ENCODE results near the gene STUB1.
A peak's percentile ranks its signal among the peaks of the same experiment; 100 is the strongest.

The STUB1 gene

DNA sequence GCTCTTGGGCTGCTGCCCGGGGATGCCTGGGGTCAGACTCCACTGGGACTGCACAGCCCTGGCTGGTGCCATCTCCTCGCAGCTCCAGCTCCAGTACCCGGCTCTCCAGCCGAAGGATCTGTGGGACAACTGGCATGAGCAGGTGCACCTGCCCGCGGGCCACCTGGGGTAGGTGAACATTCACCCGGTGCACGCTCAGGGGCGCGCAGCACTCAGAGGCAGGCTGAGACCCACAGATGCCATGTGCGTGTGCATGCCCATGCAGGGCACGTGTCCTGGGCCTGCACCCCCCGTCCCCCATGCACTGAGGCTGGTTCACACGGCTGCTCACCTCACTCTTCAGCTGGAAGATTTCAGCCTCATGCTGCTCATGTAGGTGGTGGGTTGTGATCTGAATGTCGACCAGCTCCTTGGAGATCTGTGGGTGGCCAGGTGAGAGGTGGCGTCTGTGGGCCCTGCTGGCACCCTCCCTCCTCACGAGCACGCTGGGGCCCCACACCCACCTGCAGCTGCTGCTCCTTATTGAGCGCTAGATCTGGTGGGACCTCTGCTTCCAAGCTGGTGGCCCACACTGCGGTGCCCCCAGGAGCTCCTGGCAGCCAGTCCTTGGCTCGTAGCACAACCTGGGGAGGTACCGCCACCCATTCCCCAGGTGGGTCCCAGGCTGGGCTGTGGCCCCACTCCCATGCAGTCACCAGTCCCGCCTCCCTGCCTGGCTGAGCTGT lies 45.4 kb downstream of the STUB1 start:
- DNase-seq = no peak

DNA sequence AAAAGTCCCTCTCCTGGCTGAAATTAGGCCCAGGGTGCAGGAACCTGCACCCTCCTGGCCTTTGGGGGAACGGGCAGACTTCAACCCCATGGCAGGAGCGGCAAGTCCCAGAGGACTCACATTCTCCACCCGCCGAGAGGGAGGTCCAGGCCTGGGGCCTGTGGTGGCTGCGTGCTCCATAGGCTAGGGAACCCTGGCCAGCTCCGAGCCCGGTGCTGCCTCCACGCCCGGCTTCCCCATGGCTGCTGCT lies 45.9 kb downstream of the STUB1 start:
- DNase-seq = no peak

DNA sequence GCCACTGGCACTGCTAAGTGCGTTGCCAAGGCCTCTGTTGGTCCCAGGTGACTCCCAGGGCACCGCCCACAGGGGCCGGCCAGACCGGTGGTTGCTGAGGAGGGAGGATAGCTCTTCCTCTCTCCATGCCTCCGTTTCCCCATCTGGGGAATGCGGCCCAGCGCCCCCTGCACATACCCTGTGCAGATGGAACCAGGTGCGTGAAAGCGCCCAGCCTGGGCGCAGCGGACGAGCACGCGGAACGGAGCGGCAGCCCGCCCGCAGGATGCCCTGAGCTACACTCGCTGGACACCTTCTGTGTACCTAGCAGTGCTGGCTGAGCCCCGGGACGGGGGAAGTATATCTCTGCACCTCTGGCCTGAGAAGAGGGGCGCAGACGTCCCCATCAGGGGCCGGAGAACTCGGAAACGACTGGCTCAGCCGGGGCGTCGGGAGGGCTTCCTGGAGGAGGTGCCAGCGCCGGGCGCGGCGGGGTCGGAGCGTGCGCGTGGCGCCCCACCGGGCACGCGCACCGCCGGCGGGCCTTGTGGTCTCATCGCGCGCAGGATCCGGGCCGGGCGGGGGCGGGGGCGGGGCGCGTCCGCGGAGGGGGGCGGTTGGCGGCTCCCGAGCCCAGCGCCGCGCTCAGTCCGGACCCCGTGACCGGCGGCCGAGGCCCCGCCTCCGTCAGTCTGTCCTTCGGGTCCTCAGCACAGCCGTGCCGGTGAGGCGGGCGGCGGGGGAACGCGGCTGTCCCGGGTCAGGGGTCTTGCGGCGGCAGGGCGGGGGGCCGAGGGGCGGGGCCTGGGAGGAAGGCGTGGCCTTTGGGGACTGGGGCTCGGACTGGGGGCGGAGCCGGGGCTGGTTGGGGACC lies 46.5 kb downstream of the STUB1 start, which contains the start of the genes CCDC78 and HAGHL:
Gene CCDC78 (minus strand): TSS at position 6 of the 853 bp plus-strand sequence. CDS start 76 bp downstream, outside the sequence.
Gene HAGHL (plus strand): TSS at position 669 of the 853 bp plus-strand sequence. CDS start 404 bp downstream, outside the sequence.
- DNase-seq = peak; percentile 33

DNA sequence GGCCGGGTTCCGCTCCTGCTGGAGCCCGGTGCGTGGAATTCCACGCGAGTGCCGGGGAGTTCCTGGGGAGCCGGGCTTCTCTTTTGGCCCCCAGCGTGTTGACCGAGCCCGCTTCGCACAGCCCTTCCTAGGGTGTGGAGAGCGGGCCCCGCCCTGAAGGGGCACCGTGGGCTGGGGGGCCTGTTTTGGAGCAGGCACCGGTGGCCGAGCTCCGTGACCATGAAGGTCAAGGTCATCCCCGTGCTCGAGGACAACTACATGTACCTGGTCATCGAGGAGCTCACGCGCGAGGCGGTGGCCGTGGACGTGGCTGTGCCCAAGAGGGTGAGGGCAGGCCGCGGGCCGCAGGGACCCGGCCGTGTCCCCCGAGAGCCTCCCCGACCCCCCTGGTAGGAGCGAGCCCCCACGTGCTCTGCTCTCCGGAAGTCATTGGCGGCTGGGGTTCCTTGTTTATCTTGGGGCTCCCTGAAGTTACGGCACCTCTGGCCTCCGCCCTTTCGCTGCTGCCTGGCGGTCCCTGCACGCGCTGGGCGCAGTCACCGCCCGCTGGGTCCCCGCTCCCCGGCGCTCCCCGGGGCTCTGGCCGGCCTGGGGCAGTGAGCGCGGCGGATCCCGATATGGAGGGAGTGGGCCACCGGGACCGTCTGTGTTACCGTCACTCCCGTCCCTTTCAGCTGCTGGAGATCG lies 47.2 kb downstream of the STUB1 start:
- DNase-seq = no peak

DNA sequence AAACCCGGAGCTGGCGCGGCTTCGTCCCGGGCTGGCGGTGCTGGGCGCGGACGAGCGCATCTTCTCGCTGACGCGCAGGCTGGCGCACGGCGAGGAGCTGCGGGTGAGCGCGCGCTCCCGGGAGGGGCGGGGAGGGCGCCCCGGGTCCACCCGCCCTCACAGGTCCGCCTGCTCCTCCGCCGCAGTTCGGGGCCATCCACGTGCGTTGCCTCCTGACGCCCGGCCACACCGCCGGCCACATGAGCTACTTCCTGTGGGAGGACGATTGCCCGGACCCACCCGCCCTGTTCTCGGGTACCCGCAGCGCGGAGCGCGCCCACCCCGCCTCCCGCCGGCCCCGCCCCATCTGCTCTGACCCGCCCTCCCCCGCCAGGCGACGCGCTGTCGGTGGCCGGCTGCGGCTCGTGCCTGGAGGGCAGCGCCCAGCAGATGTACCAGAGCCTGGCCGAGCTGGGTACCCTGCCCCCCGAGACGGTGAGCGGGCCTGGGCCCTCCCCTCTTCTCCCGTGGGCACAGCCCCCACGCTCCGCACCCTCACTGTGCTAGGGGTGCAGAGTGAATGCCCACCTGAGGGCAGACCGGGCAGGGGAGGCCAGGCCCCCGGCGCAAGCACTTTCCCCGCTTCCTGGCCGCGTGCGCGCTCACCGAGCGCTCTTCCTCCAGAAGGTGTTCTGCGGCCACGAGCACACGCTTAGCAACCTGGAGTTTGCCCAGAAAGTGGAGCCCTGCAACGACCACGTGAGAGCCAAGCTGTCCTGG lies 48.1 kb downstream of the STUB1 start:
- DNase-seq = peak; percentile 70

DNA sequence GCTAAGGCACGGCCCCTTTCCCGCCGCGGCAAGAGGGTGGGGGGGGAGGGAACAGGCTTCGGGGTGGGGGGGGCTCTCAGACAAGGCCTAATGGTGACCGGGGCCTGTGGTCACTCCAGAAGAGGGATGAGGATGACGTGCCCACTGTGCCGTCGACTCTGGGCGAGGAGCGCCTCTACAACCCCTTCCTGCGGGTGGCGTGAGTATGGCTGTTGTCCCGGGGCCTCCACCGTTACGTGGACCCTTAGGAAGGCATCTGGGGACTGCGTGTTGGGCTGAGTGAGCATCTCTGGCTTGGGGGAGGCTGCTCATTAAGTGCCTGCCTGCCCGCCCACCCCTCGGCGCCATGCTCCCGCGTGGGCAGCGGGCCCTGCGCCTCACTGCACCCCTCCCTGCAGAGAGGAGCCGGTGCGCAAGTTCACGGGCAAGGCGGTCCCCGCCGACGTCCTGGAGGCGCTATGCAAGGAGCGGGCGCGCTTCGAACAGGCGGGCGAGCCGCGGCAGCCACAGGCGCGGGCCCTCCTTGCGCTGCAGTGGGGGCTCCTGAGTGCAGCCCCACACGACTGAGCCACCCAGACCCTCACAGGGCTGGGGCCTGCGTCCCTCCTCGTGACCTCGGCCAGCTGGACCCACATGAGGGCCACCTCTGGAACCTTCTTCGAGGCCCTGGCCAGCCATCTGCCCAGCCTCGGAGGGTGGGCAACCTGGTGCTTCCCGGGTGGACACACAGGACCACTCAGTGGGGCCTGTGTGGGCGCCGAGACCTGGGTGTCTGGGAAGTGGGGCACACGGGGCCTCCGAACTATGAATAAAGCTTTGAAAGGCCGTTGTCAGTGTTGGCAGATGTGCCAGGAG lies 48.9 kb downstream of the STUB1 start:
- no peak for DNase-seq

DNA sequence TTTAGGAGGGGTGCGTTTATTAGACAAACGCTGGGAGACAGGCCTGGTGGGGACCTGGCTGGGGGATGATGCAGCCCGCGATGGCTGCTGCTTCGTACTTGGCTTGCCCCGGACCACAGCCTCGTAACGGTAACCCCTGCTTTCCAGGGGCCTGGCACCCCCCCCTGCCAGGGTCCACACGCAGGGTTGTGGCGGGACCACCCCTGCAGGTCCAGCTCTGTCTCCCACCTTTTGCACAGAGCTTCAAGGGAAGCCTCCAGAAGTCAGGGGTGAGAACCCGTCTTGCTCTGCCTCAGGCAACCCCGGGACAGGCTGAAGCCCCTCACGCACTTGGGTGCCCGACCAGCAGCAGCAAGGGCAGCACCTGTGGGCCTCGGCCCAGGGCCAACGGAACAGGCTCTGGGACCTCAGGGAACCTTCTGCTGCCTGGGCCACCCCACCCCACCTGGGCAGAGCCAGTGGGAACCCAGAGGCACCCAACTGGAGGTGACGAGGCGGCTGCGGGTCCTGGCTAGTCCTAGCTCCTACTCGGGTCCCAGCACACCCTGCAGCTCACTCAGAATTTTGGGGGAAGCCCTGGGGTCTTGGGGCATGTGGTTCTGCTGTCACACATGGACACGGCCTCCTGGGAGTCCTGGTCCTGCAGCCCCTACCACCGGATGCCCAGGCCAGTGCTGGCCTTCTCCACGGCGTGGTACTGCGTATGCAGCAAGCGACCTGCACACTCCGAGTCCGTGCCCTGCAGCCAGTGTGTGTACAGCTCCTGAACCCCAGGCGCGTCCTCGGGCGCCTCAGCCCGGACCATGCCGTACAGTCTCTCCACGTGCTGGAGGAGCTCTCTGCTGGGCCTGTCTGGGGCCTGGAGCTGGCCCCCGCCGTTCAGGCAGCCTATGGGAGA lies 49.8 kb downstream of the STUB1 start:
- no peak for DNase-seq

DNA sequence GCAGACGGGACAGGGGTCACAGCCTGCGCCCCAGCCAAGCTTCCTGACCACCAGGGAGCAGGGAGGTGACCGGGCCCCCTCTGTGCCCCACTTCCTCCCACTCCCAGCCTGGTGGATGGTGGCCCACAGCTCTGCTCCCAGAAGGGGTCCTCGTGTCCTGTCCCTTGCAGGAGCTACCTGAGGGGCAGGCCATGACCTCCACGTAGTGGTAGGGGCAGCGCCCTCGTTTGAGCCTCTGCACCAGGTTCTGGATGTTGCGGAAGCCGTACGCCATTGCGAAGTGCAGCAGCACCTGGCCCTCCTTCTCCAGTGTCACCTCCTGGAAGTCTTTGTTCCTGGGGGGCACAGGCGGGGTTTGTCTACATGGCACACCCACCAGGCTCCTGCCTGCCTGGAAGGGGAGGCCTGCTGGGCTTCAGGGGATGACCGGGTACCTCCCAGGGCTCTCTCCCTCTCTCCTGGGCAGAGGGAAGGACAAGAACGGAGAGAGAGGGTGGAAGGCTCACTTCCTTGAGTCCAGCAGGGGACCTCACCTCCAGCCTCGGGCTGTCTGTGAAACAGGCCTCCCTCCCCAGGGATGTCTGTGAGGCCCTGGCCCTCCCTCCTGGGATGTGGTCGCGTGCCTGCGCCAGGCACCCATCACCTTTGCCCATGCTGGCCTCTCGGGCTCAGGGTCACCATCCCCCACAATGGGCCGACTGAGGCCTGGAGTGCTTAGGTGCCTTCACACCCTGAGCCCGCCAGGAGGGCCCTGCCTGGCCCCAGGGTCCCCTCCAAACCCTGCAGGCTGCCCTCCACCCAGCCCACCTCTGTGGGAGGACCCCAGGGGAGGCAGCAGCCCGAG lies 50.7 kb downstream of the STUB1 start:
- no peak for DNase-seq

DNA sequence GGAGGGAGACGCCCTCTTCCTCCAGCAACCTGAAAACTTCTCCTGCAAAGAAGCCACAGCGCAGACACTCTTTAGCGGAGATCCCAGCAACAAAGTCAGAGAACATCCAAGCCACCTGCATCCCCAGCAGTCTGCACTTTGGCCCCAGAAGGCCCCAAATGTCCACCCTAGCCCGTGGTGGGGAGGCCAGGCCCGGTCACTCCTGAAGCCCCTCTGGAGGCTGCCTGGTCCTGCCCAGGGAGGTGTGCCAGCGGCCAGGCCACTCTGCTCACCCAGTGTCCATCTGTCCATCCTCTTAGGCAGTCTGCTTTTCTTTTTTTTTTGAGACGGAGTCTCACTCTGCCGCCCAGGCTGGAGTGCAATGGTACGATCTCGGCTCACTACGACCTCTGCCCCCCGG lies 52.1 kb downstream of the STUB1 start:
- DNase-seq = no peak
